HUES48 (cell line): ENCODE results near the gene NSA2.

Source experiments
- H3K27ac ChIP-seq: one replicate; pipeline ENCODE4 v1.7.0; 2013; ENCODE audit warnings: low read depth, low read length, inconsistent platforms
- H3K27me3 ChIP-seq: 2 replicates; pipeline ENCODE4 v1.6.1; 2013; ENCODE audit warnings: mild to moderate bottlenecking, low read length; ENCODE audit not compliant: control insufficient read depth, insufficient read depth
- H3K36me3 ChIP-seq: 2 replicates; pipeline ENCODE4 v1.6.1; 2013; ENCODE audit warnings: low read length; ENCODE audit not compliant: control insufficient read depth, insufficient read depth
- H3K4me1 ChIP-seq: 2 replicates; pipeline ENCODE4 v1.6.1; 2013; ENCODE audit warnings: mild to moderate bottlenecking, low read length; ENCODE audit not compliant: control insufficient read depth, insufficient read depth
- H3K4me3 ChIP-seq: 2 replicates; pipeline ENCODE4 v1.5.1; 2013; ENCODE audit warnings: mild to moderate bottlenecking, low read depth, low read length
- H3K9ac ChIP-seq: 2 replicates; pipeline ENCODE4 v1.6.1; 2013; ENCODE audit warnings: mild to moderate bottlenecking, low read depth, low read length, moderate library complexity
- H3K9me3 ChIP-seq: 2 replicates; pipeline ENCODE4 v1.6.1; 2013; ENCODE audit warnings: low read length; ENCODE audit not compliant: control insufficient read depth, insufficient read depth

The NSA2 gene

DNA sequence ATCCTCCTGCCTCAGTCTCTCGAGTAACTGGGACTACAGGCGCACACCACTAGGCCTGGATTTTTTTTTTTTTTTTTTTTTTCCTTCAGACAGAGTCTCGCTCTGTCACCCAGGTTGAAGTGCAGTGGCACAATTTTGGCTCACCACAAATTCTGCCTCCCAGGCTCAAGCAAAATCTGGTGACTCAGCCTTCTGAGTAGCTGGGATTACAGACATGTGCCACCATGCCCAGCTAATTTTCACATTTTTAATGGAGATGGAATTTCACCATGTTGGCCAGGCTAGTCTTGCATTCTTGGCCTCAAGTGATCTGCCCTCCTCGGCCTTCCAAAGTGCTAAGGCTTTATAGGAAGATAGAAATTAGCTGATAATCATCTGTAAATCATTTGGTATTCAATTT, 43.9 kb downstream of the NSA2 start:
- Histone ChIP-seq H3K9ac (no peak overlapping the region), H3K4me1 (peaks cover 12% of the 10 kb centered on the region), H3K9me3 (no peaks in the 10 kb centered on the region), H3K4me3 (no peak overlapping the region), H3K27ac (no peak overlapping the region), H3K36me3 (peaks cover 29% of the 10 kb centered on the region), H3K27me3 (no peaks in the 10 kb centered on the region)

DNA sequence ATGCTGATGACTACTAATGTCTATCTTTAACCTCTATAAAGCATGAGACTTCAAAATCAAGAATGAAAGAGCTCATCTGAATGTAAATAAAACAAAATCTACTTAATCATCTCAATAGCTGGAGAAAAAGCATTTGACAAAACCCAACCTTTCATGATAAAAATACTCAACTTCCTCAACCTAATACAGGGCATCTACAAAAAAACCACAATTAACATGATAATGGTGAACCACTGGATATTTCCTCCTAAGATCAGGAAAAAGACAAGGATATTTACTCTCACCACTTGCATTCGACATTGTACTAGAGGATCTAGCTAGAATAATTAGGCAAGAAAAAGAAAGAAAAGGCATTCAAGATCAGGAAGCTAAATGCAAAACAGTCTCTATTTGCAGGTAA, 49.8 kb downstream of the NSA2 start:
- H3K9ac ChIP-seq = no peak overlapping the region
- H3K27me3 ChIP-seq = no peaks in the 10 kb centered on the region
- H3K36me3 ChIP-seq = peaks cover 18% of the 10 kb centered on the region
- H3K4me3 ChIP-seq = peak overlapping the region; percentile 27
- H3K4me1 ChIP-seq = peaks cover 63% of the 10 kb centered on the region
- H3K9me3 ChIP-seq = no peaks in the 10 kb centered on the region
- H3K27ac ChIP-seq = peak overlapping the region; percentile 98

DNA sequence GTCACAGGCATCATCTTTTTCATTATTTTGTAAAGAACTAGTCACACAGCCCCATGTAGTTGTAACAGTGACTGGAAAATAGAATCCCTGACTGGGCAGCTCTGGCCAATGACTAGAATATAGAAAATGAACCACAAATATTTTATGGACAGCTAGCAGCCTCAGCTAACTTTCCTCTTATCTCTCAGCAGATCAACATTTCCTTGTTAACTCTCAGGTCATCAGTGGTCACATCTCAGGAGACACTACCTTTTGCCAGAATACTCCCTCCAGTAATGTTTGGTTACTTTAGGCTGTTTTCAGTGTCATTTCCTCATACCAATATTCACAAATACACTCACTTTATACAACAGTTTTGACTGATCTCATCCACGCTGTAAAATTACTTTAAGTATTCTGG, 55.2 kb downstream of the NSA2 start:
- Histone ChIP-seq H3K9me3 (no peaks in the 10 kb centered on the region), H3K27ac (no peak overlapping the region), H3K4me1 (peaks cover 72% of the 10 kb centered on the region), H3K9ac (no peak overlapping the region), H3K36me3 (peaks cover 16% of the 10 kb centered on the region; the same call in 1 of the 2 replicates), H3K27me3 (no peaks in the 10 kb centered on the region), H3K4me3 (no peak overlapping the region)

DNA sequence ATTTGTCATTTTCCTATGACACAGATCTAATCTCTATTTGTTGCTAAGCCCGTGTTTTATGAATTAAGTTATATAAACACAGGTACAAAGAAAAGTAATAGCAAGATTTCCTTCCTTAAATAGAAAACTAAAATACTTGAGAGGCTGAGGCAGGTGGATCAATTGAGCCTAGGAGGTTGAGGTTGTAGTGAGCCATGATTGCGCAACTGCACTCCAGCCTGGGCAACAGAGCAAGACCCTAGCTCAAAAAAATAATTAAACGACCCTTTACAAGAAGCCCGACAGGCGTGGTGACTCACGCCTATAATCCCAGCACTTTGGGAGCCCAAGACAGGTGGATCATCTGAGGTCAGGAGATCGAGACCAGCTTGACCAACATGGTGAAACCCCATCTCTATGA, 62.4 kb downstream of the NSA2 start:
- H3K27me3 ChIP-seq = no peaks in the 10 kb centered on the region
- H3K36me3 ChIP-seq = peaks cover 68% of the 10 kb centered on the region
- no peak overlapping the region for H3K9ac ChIP-seq
- no peaks in the 10 kb centered on the region for H3K9me3 ChIP-seq
- H3K4me3 ChIP-seq = no peak overlapping the region
- H3K4me1 ChIP-seq = peaks cover 27% of the 10 kb centered on the region
- H3K27ac ChIP-seq = no peak overlapping the region
